LHCN-M2 (cell line): ENCODE measurements around the gene NEUROG2. TPM values are rescaled to one million over a fixed set of nuclear protein-coding genes. Genes with fewer than 3 reads are reported as not detected.
"Not testable (repeated sequence)": the region's sequence is repeated elsewhere in the genome, so short reads cannot be mapped to it uniquely, and the experiment has no call there.

Experiments used
- DNase-seq: peaks from one replicate; pipeline ENCODE4 v3.0.0-alpha.2; 2012; ENCODE audit warnings: low read depth
- polyA plus RNA-seq: library from polyadenylated mRNA; unstranded; fragments of >200 nt; gene quantifications from one replicate; pipeline ENCODE4 v1.2.1, GENCODE V29; 2012; ENCODE audit warnings: missing spikeins
- total RNA-seq: library from RNA; depleted of rRNA; stranded (reverse); fragments of >200 nt; gene quantifications from 2 replicates; pipeline ENCODE4 v1.2.3, GENCODE V29; 2014; rRNA removed

The NEUROG2 gene
- 0.06 TPM in 1 of 2 replicates, not detected in the other for total RNA-seq
- polyA plus RNA-seq: not detected

GRCh38 chr4:112516066-112516470 lies at the start of gene NEUROG2:
NEUROG2 (minus strand) TSS chr4:112516180; CDS start chr4:112515475, 705 bp downstream.
- no peak for DNase-seq

GRCh38 chr4:112564706-112565270 lies 48.8 kb upstream of the NEUROG2 start:
- DNase-seq: no peak

DNA sequence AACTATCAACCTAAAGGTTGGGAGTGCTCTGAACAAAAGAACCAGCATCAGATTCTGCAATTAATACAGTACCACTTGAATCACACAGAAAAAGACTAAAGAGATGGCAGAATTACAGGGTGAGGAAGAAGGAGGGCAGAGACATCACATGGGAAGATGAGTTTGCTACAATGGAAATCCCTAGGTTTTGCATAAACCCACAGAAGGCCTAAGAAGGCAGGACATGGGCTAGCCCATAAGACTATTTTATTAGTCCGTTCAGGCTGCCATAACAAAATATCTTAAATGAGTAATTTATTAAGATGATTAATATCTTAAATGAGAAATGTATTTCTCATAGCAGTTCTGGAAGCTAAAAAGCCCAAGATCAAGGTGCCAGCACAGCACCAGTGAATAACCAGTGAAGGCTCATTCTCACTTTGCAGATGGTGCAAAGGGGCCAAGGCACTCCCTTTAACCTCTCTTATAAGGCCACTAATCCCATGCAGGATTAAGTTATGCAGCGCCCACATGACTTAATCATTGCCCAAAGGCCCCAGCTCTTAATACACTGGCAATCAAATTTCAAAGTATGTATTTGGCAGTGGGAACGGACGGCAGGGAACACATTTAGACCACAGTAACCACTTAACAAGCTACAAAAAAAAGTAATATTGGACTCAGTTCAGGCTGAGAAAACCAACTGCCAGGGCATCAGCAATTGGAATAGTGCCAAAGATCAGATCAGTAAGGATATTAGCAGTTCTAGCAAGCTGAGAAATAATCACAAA lies 47.6 kb upstream of the NEUROG2 start:
- peak; percentile 74 for DNase-seq

DNA sequence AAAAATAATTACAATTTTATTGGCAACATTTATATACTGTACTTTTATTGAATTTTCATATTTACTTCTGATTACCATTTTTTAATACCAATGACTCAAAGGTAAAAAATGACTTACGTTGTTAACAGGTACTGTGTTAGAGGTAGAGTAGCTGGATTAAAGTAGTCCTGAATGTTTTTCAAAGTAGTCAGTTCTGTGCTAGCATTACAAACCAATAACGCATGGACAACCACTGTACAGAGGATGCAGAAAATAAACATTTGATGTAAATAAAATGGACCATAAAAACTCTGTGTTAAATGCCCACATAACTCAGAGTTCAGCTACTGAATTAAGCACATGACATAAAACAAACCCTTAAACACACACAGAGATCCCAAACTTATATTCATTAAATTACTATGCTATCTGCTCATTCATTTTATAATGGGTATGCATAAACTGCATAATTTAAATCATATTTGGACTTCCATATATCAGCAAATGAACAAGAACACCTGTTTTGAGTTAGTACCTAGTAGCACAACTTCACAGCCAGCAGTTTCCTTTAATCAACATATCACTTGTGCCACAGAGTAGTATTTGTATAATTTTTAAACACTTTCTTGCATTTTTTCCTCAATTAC lies 46.4 kb upstream of the NEUROG2 start:
- DNase-seq: no peak

DNA sequence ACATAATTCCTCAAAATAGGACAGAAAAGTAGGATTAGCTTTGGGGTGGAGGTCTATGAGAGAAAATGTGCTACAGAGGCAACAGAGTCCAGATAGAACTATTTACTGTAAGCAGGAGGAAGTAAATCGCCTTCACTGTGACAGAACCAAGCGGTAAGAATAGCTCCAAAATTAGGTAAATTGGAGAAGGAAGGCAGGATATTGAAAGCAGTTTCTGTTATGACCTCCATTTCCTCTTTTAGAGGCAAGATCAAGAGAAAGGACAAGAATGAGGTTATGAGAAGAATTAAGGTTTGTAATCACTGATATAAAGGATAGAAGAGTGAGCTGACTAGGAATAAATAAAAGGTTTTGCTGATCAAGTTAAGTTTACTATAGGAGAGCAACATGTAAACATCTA lies 44.1 kb upstream of the NEUROG2 start:
- no peak for DNase-seq

- no peak for DNase-seq
Observed at GRCh38 chr4:112559053-112559452, 43.1 kb upstream of the NEUROG2 start.

DNA sequence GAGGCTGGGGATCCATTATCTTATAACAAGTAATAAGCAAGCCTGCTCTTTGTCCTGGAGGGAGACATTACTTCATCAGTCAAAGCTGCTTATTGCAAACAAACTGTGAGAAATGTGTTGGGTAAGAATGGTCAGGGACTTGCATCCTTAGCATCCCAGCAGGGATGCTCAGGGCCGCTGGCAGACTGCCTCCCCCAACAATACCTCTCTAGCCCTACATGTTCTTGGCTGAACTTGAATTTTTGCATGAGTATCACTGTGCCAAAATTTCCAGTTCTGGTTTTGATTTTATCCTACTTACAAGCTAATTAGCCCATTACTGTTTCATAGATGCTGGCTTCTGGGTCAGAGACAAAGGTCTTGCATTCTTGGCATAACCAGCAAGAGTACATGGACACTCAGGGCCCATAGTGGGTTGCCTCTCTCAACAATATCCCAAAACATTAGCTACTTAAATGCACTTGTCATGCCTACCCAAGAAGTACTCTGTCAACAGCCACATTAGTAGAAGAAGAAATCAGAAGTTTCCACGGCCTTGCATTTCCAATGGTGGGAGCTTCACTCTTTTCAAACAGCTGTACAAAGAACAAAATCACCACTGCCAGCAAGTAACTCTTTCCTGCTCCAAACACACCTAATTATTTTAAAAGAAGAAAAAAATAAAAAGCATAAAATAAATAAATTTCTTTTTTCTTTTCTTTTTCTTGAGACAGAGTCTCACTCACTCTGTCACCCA lies 41.9 kb upstream of the NEUROG2 start:
- DNase-seq: no peak

DNA sequence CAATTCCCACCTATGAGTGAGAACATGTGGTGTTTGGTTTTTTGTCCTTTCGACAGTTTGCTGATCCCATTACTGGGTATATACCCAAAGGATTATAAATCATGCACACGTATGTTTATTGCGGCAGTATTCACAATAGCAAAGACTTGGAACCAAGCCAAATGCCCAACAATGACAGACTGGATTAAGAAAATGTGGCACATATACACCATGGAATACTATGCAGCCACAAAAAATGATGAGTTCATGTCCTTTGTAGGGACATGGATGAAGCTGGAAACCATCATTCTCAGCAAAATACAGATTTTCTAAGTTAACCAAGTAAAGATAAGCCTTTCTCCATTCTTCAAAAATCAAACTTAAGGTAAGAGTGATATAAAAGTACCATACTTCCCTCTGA lies 38.3 kb upstream of the NEUROG2 start:
- DNase-seq: not testable (repeated sequence)

GRCh38 chr4:112552668-112553067 lies 36.7 kb upstream of the NEUROG2 start:
- peak; percentile 93 for DNase-seq

DNA sequence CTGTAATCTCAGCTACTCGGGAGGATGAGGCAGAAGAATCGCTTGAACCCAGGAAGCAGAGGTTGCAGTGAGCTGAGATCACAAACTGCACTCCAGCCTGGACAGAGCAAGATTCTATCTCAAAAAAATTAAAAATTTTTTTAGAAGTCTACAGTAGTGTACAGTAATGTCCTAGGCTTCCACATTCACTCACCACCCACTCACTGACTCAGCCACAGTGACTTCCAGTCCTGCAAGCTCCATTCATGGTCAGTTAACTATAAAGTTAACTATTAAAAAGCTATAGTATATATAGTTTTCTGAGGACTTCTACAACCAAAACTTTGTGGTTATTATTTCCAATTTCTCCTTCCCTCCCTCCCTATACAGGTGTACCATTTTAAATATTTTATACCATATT lies 34.7 kb upstream of the NEUROG2 start:
- peak; percentile 69 for DNase-seq

- DNase-seq: no peak
Observed at GRCh38 chr4:112546476-112546875, 30.5 kb upstream of the NEUROG2 start.

DNA sequence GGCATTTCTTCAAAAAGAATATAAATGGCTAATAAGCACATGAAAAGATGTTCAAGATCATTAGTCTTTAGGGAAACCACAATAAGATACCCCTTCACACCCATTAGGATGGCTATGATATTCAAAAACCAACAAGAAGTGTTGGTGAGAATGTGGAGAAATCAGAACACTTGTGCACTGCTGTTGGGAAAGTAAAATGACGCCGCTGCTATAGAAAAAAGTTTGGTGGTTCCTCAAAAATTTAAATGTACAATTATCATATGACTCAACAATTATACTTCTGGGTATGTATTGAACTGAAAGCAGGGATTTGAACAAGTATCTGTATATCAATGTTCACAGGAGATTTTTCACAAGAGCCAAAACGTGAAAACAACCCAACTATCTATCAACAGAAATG lies 29.4 kb upstream of the NEUROG2 start:
- DNase-seq: no peak

DNA sequence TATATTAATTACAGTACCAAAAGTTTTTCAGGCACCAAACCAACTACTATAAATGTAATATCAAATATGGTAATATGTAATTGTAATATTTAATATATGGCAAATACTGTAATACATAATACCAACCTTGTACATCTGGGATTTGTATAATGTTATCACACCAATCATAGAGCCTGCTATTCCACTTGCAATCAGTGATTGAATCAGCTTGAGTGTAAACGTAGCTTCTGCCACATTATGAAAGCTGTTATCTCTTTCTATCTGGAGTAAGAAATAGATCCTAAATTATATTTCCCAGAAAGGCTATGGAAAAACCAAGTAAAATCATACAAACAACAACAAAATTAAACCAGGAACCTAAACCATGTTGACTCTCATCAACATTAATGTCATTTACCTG lies 24.7 kb upstream of the NEUROG2 start:
- DNase-seq: no peak

DNA sequence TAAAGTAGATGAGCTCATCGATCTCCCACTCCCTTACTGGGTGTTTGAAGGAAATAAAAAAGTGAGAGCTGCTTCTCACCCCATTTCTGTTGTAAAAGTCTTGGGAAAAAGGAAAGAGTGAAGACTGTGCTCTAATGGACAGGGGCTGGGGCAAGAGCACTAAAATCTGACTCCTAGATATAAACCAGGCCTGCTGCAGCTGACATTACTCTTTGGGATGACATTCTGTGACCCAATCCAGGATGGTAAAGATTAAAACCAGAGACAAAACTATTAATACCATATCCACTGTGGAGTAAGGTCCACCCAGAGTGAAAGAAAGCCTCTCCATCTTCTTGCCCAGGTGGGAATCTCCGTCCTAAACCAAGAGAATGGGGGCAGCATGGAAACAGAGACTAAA lies 20.1 kb upstream of the NEUROG2 start:
- no peak for DNase-seq

DNA sequence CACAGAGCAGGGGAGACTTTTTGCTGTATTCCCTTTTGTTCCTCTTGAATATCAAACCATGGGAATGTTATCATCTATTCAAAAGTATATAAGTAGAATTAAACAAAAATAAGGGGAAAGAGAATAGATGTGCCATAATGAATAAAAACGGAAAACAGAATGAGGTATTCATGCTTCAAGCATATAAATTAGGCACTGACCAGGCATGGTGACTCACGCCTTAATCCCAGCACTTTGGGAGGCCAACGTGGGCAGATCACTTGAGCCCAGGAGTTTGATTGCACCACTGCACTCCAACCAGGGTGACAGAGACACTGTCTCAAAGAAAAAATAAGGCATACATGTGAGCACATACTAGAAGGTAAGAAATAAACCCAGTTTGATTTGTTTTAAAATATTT lies 16.3 kb upstream of the NEUROG2 start:
- DNase-seq: peak; percentile 72

DNA sequence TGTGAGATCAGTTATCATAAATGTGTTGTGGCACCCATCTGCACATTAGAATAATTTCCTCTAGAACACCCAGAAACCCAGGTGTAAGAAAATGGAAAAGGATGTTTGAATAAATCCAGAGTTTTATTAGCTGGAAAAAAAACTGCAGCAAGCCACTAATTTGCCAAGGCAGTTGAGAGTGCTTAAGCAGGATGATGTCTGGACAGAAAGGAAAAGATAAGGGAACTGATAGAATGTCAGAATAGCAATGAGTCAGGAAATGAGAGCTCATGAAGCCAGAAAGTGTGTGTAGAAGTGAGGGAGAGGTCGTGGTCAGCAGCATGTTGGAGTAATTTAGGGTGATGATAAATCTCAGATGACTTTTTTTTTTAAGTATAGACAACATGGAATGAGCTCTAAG lies 15.2 kb upstream of the NEUROG2 start:
- no peak for DNase-seq

GRCh38 chr4:112526061-112526460 lies 10.1 kb upstream of the NEUROG2 start:
- DNase-seq: peak; percentile 66

DNA sequence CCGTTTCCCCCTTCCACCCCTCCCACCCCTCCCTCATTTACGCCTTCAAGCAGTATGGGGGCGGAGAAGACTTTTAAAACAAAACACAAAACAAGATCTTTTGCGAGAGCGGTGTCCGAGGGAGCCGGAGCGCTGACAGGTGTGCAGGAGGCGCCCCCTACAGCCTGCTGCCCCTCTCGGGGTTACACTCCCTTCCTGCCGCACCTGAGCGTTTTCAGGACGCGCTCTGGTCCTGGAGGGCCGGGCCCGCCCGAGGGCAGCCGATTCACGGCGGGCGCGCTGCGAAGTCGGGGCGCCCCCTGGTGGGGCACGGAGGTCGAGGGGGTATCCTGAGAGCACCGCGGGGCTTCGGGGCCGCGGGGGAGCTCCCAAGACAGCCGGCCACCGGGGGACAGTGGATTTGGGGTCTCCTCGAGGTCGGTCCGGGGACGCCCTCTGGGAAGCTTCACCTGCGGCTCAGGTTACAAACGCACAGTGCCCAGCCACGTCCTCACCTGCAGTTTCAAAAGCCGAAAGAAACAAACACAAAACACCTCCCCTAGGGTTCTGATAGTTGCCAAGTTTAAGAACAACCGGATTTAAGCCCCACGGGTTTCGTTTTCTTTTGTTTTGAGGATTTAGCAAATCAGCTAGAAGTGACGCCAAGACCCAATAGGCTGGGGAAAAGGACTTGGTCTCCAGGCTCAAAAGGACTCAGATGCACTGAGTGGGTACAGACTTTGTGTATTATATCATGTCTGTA lies 8.0 kb upstream of the NEUROG2 start:
- no peak for DNase-seq

DNA sequence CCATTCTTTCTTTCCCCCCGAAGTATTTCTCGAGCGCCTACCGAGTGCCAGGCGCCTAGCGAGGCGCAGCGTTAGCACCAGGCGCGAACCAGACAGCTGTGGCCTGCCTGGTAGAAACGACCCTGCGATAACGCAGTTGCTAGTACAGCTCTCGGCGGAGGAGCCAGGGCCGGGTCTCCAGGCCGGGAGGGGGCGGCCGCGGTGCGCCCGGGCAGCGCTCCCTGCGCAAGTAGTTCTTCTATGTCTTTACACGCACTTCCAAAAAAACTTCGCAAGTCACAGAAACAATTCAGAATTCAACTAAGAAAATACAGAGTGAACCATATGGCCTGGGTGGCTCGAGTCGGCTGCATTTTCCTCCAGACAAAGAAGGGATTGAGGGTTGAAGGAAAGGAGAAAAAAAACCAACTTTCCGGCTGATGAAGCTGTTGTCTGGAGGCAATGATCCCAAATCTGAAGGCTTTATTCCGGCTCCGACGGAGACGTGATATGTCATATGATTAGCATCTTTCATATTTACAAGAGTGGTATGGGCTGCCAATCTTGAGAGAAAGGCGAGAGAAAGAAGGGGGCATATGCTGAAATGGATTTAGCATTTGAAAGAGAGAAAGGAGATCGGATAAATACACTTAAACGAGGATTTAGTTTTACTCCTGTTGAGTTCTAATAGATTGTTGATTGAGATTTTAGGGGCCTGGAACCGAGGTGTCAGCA lies 7.2 kb upstream of the NEUROG2 start:
- peak; percentile 63 for DNase-seq

DNA sequence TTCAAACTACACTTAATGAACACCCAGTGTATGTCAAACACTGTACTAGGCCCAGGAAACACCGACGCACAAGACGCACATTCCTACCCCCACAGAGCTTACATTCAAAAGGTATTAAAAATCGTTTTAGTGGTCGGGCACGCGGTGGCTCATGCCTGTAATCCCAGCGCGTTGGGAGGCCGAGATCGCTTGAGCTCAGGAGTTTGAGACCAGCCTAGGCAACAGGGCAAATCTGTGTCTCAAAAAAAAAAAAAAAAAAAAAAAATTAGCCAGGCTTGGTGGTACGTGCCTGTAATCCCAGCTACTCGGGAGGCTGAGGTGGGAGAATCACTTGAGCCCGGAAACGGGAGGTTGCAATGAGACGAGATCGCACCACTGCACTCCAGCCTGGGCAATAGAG lies 6.5 kb upstream of the NEUROG2 start:
- not testable (repeated sequence) for DNase-seq
